Skeletal muscle tissue (tissue), 4 donors: ENCODE measurements around the gene UQCRH. TPM values are rescaled to one million over a fixed set of nuclear protein-coding genes. Genes with fewer than 3 reads are reported as not detected.

Source experiments
- H3K27ac ChIP-seq: one replicate; pipeline ENCODE4 v1.7.0; 2013; ENCODE audit warnings: mild to moderate bottlenecking, low read depth, low read length, inconsistent platforms
- H3K27me3 ChIP-seq, 3 donors: one replicate each; pipeline ENCODE4 v1.7.0; 2013; ENCODE audit warnings: low read length in 3 of 3; ENCODE audit not compliant: control insufficient read depth in 3 of 3, insufficient read depth in 3 of 3
- H3K36me3 ChIP-seq, 3 donors: one replicate each; pipeline ENCODE4 v1.7.0; 2013; ENCODE audit warnings: low read length in 3 of 3; ENCODE audit not compliant: control insufficient read depth in 3 of 3, insufficient read depth in 3 of 3
- H3K4me1 ChIP-seq, 3 donors: one replicate each; pipeline ENCODE4 v1.7.0; 2013; ENCODE audit warnings: low read length in 3 of 3, mild to moderate bottlenecking in 3 of 3; ENCODE audit not compliant: control insufficient read depth in 3 of 3, insufficient read depth in 3 of 3
- H3K4me3 ChIP-seq, 3 donors: one replicate each; pipeline ENCODE4 v1.7.0; 2013; ENCODE audit warnings: low read length in 3 of 3
- H3K9ac ChIP-seq, 3 donors: one replicate each; pipeline ENCODE4 v1.7.0; 2013; ENCODE audit warnings: low read length in 3 of 3, mild to moderate bottlenecking in 3 of 3, moderate library complexity in 2 of 3, low read depth in 1 of 3
- H3K9me3 ChIP-seq, 3 donors: one replicate each; pipeline ENCODE4 v1.7.0; 2013; ENCODE audit warnings: low read length in 3 of 3; ENCODE audit not compliant: control insufficient read depth in 3 of 3
- total RNA-seq: library from RNA; depleted of rRNA; stranded (reverse); fragments of >200 nt; gene quantifications from one replicate; pipeline ENCODE4 v1.2.3, GENCODE V29; 2014
- donor health status: Osteomylitis.

Gene UQCRH
- total RNA-seq, result 480 TPM

DNA sequence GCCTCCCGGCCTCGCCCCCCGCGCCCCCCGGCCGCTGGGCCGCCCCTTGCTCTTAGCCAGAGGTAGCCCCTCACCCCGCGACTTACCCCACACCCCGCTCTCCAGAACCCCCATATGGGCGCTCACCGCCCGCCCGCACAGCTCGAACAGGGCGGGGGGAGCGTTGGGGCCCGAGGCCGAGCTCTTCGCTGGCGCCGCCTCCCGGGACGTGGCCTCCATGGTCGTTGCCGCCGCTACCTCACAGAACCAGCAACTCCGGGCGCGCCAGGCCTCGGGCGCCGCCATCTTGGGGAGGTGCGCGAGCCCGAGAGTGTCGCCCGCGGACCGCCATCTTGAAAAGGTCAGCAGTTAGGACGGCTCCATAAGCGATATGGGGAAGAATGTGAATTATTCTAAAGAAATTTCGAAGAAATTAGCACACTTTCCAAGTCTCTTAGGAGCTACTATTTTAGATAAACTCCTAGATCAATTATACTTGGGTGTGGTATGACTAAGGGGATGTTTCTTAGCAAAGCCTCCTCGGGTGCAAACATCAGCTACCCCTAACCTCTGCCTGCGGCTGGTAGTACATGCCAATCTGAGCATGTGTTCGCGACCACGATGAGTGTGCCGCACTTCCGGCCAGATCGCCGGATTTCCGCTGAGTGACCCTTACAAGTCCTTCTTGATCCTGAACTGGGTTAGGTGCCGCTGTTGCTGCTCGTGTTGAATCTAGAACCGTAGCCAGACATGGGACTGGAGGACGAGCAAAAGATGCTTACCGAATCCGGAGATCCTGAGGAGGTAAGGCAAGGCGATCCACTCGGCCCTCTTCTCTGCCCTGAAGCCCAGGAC is at the start of gene UQCRH, which contains the start of gene LRRC41:
Gene UQCRH, plus strand, starts transcription at position 661 of the 834 bp plus-strand sequence. Its CDS starts 69 bp downstream, at position 730.
Gene LRRC41, minus strand, starts transcription at position 579 of the 834 bp plus-strand sequence. Its CDS starts 294 bp downstream, at position 285.
- H3K36me3 ChIP-seq, result peaks cover 0 to 5% (median 3%) of the 10 kb centered on the region in 3 donors
- H3K9ac ChIP-seq, result peak within 1 kb of the TSS; percentile 96 to 98 (median 97)
- H3K9me3 ChIP-seq, result no peaks in the 10 kb centered on the region
- no peaks in the 10 kb centered on the region for H3K27me3 ChIP-seq
- peak within 1 kb of the TSS; percentile 99 for H3K27ac ChIP-seq
- peak within 1 kb of the TSS; percentile 89 to 98 (median 92) for H3K4me3 ChIP-seq
- H3K4me1 ChIP-seq, result peaks cover 37 to 53% (median 38%) of the 10 kb centered on the region in 3 donors

- H3K27ac ChIP-seq, result no peak overlapping the region
- no peak overlapping the region for H3K4me3 ChIP-seq
- H3K27me3 ChIP-seq, result no peaks in the 10 kb centered on the region
- no peaks in the 10 kb centered on the region for H3K36me3 ChIP-seq
- no peaks in the 10 kb centered on the region for H3K4me1 ChIP-seq
- no peaks in the 10 kb centered on the region for H3K9me3 ChIP-seq
- no peak overlapping the region for H3K9ac ChIP-seq
Observed at GRCh38 chr1:46254668-46255067, 48.8 kb upstream of the UQCRH start.

DNA sequence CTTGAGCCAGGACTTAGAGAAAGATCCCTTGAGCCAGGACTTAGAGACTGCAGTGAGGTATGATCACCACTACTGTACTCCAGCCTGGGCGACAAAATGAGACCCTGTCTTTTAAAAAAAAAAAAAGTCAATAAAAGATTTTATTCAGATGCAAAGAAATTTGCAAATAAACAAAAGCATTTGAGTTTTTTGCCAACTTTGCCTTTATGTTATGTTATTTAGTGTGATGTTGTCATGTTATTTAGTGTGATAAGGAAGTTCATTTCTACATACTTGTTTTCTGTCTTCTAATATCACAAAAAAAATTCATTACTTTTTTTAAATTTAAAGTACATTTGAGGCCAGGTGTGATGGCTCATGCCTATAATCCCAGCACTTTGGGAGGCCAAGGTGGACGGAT is 47.0 kb upstream of the UQCRH start:
- Histone ChIP-seq H3K27me3 (no peaks in the 10 kb centered on the region), H3K4me3 (no peak overlapping the region), H3K27ac (no peak overlapping the region), H3K9ac (no peak overlapping the region), H3K9me3 (no peaks in the 10 kb centered on the region), H3K4me1 (no peaks in the 10 kb centered on the region), H3K36me3 (no peaks in the 10 kb centered on the region)

- Histone ChIP-seq H3K4me3 (no peak overlapping the region), H3K36me3 (no peaks in the 10 kb centered on the region), H3K9ac (no peak overlapping the region), H3K4me1 (no peaks in the 10 kb centered on the region), H3K27ac (no peak overlapping the region), H3K9me3 (no peaks in the 10 kb centered on the region), H3K27me3 (no peaks in the 10 kb centered on the region)
Observed at GRCh38 chr1:46262508-46262907, 41.0 kb upstream of the UQCRH start.

- Histone ChIP-seq H3K27me3 (no peaks in the 10 kb centered on the region), H3K4me1 (no peaks in the 10 kb centered on the region), H3K9ac (no peak overlapping the region), H3K27ac (no peak overlapping the region), H3K4me3 (no peak overlapping the region), H3K9me3 (no peaks in the 10 kb centered on the region), H3K36me3 (no peaks in the 10 kb centered on the region)
Observed at GRCh38 chr1:46263146-46263545, 40.4 kb upstream of the UQCRH start.

DNA sequence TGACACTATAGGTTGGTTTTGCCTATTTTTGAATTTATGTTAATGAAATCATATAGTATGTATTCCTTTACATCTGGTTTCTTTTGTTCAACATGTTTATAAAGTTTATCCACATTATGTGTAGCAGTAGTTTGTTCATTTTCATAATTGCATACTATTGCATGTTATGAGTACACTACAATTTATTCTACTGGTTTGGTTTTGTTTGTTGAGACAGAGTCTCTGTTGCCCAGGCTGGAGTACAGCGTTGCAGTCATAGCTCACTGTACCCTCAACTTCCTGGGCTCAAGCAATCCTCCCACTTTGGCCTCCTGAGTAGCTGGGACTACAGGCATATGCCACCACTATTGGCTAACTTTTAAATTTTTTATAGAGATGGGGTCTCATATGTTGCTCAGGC is 34.9 kb upstream of the UQCRH start:
- Histone ChIP-seq H3K27ac (no peak overlapping the region), H3K4me3 (no peak overlapping the region), H3K36me3 (no peaks in the 10 kb centered on the region)

GRCh38 chr1:46274225-46275029 is 29.1 kb upstream of the UQCRH start:
- Histone ChIP-seq H3K9me3 (no peaks in the 10 kb centered on the region), H3K4me3 (no peak overlapping the region), H3K4me1 (peaks cover 0 to 3% (median 0%) of the 10 kb centered on the region in 3 donors), H3K9ac (no peak overlapping the region), H3K36me3 (peaks cover 9 to 16% (median 11%) of the 10 kb centered on the region in 3 donors), H3K27me3 (no peaks in the 10 kb centered on the region), H3K27ac (no peak overlapping the region)

More for the DNA sequence above, 34.9 kb upstream of the UQCRH start:
- H3K9me3 ChIP-seq, result no peaks in the 10 kb centered on the region
- no peaks in the 10 kb centered on the region for H3K27me3 ChIP-seq
- H3K4me1 ChIP-seq, result no peaks in the 10 kb centered on the region
- no peak overlapping the region for H3K9ac ChIP-seq

- Histone ChIP-seq H3K4me3 (no peak overlapping the region), H3K36me3 (peaks cover 10 to 21% (median 13%) of the 10 kb centered on the region in 3 donors)
Observed at GRCh38 chr1:46275030-46275337, 28.5 kb upstream of the UQCRH start.

GRCh38 chr1:46277658-46278373 is 25.7 kb upstream of the UQCRH start:
- peaks cover 4 to 6% (median 5%) of the 10 kb centered on the region in 3 donors for H3K4me1 ChIP-seq
- no peaks in the 10 kb centered on the region for H3K27me3 ChIP-seq
- no peak overlapping the region for H3K4me3 ChIP-seq
- H3K27ac ChIP-seq, result no peak overlapping the region
- peaks cover 23 to 44% (median 29%) of the 10 kb centered on the region in 3 donors for H3K36me3 ChIP-seq
- no peaks in the 10 kb centered on the region for H3K9me3 ChIP-seq
- H3K9ac ChIP-seq, result no peak overlapping the region

More at GRCh38 chr1:46275030-46275337, 28.5 kb upstream of the UQCRH start:
- no peaks in the 10 kb centered on the region for H3K9me3 ChIP-seq
- no peaks in the 10 kb centered on the region for H3K27me3 ChIP-seq
- H3K27ac ChIP-seq, result no peak overlapping the region
- peaks cover 0 to 3% (median 0%) of the 10 kb centered on the region in 3 donors for H3K4me1 ChIP-seq
- no peak overlapping the region for H3K9ac ChIP-seq
